CD14-positive monocyte (primary cell): ENCODE data around the gene CLIC1. TPM values are rescaled to one million over a fixed set of nuclear protein-coding genes. Genes with fewer than 3 reads are reported as not detected.
A peak's percentile ranks its signal among the peaks of the same experiment; 100 is the strongest.

Experiments
- DNase-seq, 3 donors: peaks; one replicate each; pipeline ENCODE4 v3.0.0-alpha.2; 2011 to 2022
- H2AFZ ChIP-seq: 2 replicates; pipeline ENCODE4 v1.6.0; 2012; ENCODE audit warnings: mild to moderate bottlenecking, low read depth, low read length, inconsistent platforms; ENCODE audit not compliant: insufficient read depth, poor library complexity, severe bottlenecking
- H3K27ac ChIP-seq, 2 donors: 1 replicate in 1 of 2; 2 replicates in 1 of 2; pipeline ENCODE4 v1.5.1; 2012 to 2013; ENCODE audit warnings: low read length in 2 of 2, control low read depth in 1 of 2, inconsistent platforms in 1 of 2, low read depth in 1 of 2, mild to moderate bottlenecking in 1 of 2
- H3K27me3 ChIP-seq, 2 donors: one replicate each; pipeline versions ENCODE4 v1.6.0 to v1.6.1; 2011 to 2013; ENCODE audit warnings: low read length in 2 of 2; ENCODE audit not compliant: control insufficient read depth in 2 of 2, insufficient read depth in 2 of 2
- H3K36me3 ChIP-seq, 2 donors: replicated peaks in 1 of 2; 1 replicate in 1 of 2; 2 replicates in 1 of 2; pipeline versions ENCODE4 v1.5.1 to v1.6.1; 2012 to 2013; ENCODE audit warnings: low read length in 2 of 2, control low read depth in 1 of 2, inconsistent platforms in 1 of 2, mild to moderate bottlenecking in 1 of 2; ENCODE audit not compliant: insufficient read depth in 2 of 2, control insufficient read depth in 1 of 2
- H3K4me1 ChIP-seq, 2 donors: 1 replicate in 1 of 2; 2 replicates in 1 of 2; pipeline versions ENCODE4 v1.5.1 to v1.6.1; 2012 to 2013; ENCODE audit warnings: low read length in 2 of 2, control low read depth in 1 of 2, inconsistent platforms in 1 of 2, mild to moderate bottlenecking in 1 of 2, moderate library complexity in 1 of 2; ENCODE audit not compliant: insufficient read depth in 2 of 2, control insufficient read depth in 1 of 2
- H3K4me2 ChIP-seq: replicated peaks from 2 replicates; pipeline ENCODE3; 2012; ENCODE audit warnings: low read length, moderate library complexity, mild to moderate bottlenecking; ENCODE audit not compliant: poor library complexity, severe bottlenecking; ENCODE audit errors: extremely low read depth
- H3K4me3 ChIP-seq, 3 experiments: fragments of 200-600 bp in 1 of 3; sonication (generic) in 1 of 3; replicated peaks in 1 of 3; 1 replicate in 2 of 3; 2 replicates in 1 of 3; pipeline ENCODE4 v1.5.1; 2011 to 2013; ENCODE audit warnings: low read length in 3 of 3, mild to moderate bottlenecking in 3 of 3, control low read depth in 2 of 3, low read depth in 2 of 3, inconsistent platforms in 1 of 3, moderate library complexity in 1 of 3
- H3K79me2 ChIP-seq: 2 replicates; pipeline ENCODE4 v1.6.0; 2012; ENCODE audit warnings: mild to moderate bottlenecking, control low read depth, inconsistent platforms, low read length, moderate library complexity; ENCODE audit not compliant: insufficient read depth
- H3K9ac ChIP-seq: 2 replicates; pipeline ENCODE4 v1.6.0; 2017; ENCODE audit warnings: low read length, mild to moderate bottlenecking; ENCODE audit not compliant: insufficient read depth, poor library complexity, severe bottlenecking
- H3K9me3 ChIP-seq, 2 donors: replicated peaks in 1 of 2; 1 replicate in 1 of 2; 2 replicates in 1 of 2; pipeline versions ENCODE4 v1.5.1 to v1.6.1; 2012 to 2013; ENCODE audit warnings: low read length in 2 of 2, control low read depth in 1 of 2; ENCODE audit not compliant: control insufficient read depth in 1 of 2, insufficient read depth in 1 of 2
- H4K20me1 ChIP-seq: 2 replicates; pipeline ENCODE4 v1.6.0; 2012; ENCODE audit warnings: mild to moderate bottlenecking, low read length, control low read depth, moderate library complexity; ENCODE audit not compliant: insufficient read depth
- H3K27ac Mint-ChIP-seq, 7 donors: one replicate each; pipeline ENCODE4 v1.8.0; 2020; ENCODE audit warnings: mild to moderate bottlenecking in 7 of 7, mixed read lengths in 7 of 7, moderate library complexity in 6 of 7, inconsistent platforms in 2 of 7
- H3K27me3 Mint-ChIP-seq, 3 donors: one replicate each; pipeline ENCODE4 v1.8.0; 2021 to 2022; ENCODE audit warnings: low read depth in 3 of 3, mild to moderate bottlenecking in 3 of 3, mixed read lengths in 3 of 3, moderate library complexity in 3 of 3, inconsistent platforms in 1 of 3
- H3K36me3 Mint-ChIP-seq, 2 donors: one replicate each; pipeline ENCODE4 v1.8.0; 2020; ENCODE audit warnings: mixed read lengths in 2 of 2, inconsistent platforms in 1 of 2, mild to moderate bottlenecking in 1 of 2
- H3K4me1 Mint-ChIP-seq: one replicate; pipeline ENCODE4 v1.8.0; 2020; ENCODE audit warnings: mild to moderate bottlenecking, mixed read lengths
- H3K4me3 Mint-ChIP-seq, 2 donors: one replicate each; pipeline ENCODE4 v1.8.0; 2020; ENCODE audit warnings: mild to moderate bottlenecking in 2 of 2, mixed read lengths in 2 of 2, moderate library complexity in 1 of 2
- H3K9me3 Mint-ChIP-seq, 7 donors: one replicate each; pipeline ENCODE4 v1.8.0; 2020 to 2022; ENCODE audit warnings: mixed read lengths in 7 of 7, mild to moderate bottlenecking in 6 of 7, moderate library complexity in 6 of 7, inconsistent platforms in 2 of 7
- WGBS: methylation state at CpG from one replicate; pipeline ENCODE4 v1.1.5; 2013; ENCODE audit warnings: missing lambda C conversion rate; ENCODE audit not compliant: insufficient coverage; 5-methylcytosine and 5-hydroxymethylcytosine counted together
- intact Hi-C, 2 donors: fragments of 100-400 bp; cut with micrococcal nuclease; formaldehyde crosslinking; loops; one replicate each; pipeline versions ENCODE4 v1.15.0 to v1.15.1; 2023
- polyA plus RNA-seq, 3 donors: library from polyadenylated mRNA; depleted of rRNA in 1 of 3; unstranded in 2 of 3; stranded (reverse) in 1 of 3; fragments of 300-500 nt in 2 of 3; fragments of >200 nt in 1 of 3; fragmentation: Illumina TruSeq in 2 of 3; gene quantifications; 1 replicate in 2 of 3; 2 replicates in 1 of 3; pipeline ENCODE4 v1.2.3, GENCODE V29; 2012 to 2021
- TF ChIP-seq, protein P1 (sequence below): fragments of 200-600 bp; IDR thresholded peaks from one replicate; pipeline ENCODE4 v1.8.0; 2022; ENCODE audit warnings: antibody characterized with exemption, mild to moderate bottlenecking

Gene CLIC1
- polyA plus RNA-seq, 3 donors, result 676 to 1,304 (median 1,196) TPM

DNA sequence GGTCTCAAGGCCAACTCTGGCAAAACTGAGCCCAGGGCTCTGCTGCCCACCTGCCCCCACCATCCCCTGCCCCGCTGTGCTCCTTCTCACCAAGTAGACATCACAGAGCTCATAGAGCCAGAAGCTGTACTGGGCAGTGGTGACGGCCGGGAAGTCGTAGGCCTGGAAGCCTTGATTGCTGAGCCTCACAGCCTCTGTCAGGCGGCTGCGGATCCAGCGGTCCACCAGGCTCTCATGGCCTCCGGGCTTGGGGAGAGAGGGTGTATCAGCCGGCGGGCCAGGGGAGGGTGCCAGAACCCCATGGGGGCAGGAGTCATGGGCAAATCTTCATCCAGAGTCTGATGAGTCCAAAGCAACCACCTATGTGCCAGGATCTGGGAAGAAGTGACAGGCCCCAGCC is 43.6 kb upstream of the CLIC1 start:
- Mint-ChIP-seq H3K36me3 (peaks cover 54 to 74% of the 10 kb centered on the region in 2 donors), H3K27ac (peak overlapping the region in 2 of 7 donors; percentile 7 to 20), H3K9me3 (no peaks in the 10 kb centered on the region), H3K4me1 (peaks cover 15% of the 10 kb centered on the region), H3K27me3 (peaks cover 2 to 3% (median 3%) of the 10 kb centered on the region in 3 donors), H3K4me3 (no peak overlapping the region)
- peaks cover 63 to 71% of the 10 kb centered on the region in 2 donors for H3K36me3 ChIP-seq
- TF ChIP-seq, protein P1, sequence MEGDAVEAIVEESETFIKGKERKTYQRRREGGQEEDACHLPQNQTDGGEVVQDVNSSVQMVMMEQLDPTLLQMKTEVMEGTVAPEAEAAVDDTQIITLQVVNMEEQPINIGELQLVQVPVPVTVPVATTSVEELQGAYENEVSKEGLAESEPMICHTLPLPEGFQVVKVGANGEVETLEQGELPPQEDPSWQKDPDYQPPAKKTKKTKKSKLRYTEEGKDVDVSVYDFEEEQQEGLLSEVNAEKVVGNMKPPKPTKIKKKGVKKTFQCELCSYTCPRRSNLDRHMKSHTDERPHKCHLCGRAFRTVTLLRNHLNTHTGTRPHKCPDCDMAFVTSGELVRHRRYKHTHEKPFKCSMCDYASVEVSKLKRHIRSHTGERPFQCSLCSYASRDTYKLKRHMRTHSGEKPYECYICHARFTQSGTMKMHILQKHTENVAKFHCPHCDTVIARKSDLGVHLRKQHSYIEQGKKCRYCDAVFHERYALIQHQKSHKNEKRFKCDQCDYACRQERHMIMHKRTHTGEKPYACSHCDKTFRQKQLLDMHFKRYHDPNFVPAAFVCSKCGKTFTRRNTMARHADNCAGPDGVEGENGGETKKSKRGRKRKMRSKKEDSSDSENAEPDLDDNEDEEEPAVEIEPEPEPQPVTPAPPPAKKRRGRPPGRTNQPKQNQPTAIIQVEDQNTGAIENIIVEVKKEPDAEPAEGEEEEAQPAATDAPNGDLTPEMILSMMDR, result no peak
- H4K20me1 ChIP-seq, result no peaks in the 10 kb centered on the region
- DNase-seq, result no peak
- no peak overlapping the region for H3K9ac ChIP-seq
- no peaks in the 10 kb centered on the region for H3K9me3 ChIP-seq
- no peaks in the 10 kb centered on the region for H3K27me3 ChIP-seq
- H3K27ac ChIP-seq, result peak overlapping the region in 1 of 2 donors; percentile 26
- H3K4me3 ChIP-seq, result no peak overlapping the region
- H3K4me2 ChIP-seq, result no peak overlapping the region
- H2AFZ ChIP-seq, result no peak overlapping the region
- WGBS, result 98% methylated on average over 9 of the region's 10 CpGs
- H3K4me1 ChIP-seq, result peaks cover 13 to 15% of the 10 kb centered on the region in 2 donors
- H3K79me2 ChIP-seq, result no peaks in the 10 kb centered on the region
- intact Hi-C loops, result no loop called here

DNA sequence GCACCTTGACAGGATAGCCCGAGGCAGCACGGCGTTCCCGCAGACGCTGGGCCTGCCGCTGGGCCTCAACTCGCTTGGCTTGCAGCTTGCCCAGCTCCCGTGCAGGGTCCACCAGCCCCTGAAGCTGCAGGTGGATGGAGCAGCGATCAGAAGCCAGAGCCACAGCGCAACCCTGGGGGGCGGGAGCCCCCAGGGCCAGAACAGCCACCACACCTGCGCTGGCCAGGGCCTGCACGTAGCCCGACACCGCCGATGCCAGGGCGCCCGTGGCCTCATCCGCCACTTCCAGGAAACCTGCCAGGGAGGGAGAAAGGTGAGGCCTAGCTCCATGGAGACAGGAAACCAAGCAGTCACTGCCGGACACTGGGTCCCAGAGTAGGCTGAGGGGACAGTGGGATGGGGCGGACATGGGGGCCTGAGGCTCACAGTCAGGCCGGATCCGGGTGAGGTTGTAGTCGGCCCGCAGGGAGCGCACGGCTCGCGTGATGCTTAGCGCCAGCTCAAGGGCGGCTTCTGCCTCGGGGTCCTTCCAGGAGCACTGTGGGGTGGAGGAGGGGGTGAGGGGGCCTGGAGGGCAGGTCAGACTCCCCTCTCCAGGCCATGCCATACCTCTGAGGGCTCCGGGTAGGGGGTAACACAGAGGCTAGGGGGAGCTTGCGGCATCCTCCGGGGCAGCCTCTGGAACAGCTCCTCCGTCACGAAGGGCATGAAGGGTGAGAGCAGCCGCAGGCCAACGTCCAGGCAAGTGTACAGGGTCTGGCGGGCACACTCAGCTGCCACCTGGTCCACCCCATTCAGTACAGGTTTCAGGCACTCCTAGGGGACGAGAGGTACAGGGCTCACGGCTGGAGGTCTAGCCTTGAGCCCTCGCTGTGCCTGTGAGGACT is 42.9 kb upstream of the CLIC1 start:
- H3K4me3 ChIP-seq, result no peak overlapping the region
- H3K27ac Mint-ChIP-seq, result peak overlapping the region in 1 of 7 donors; percentile 7
- no peak overlapping the region for H3K27ac ChIP-seq
- H3K4me1 ChIP-seq, result peaks cover 13 to 15% of the 10 kb centered on the region in 2 donors
- no peak for DNase-seq
- no peak overlapping the region for H3K4me2 ChIP-seq
- no peaks in the 10 kb centered on the region for H3K9me3 Mint-ChIP-seq
- H3K9me3 ChIP-seq, result no peaks in the 10 kb centered on the region
- peaks cover 2 to 3% (median 3%) of the 10 kb centered on the region in 3 donors for H3K27me3 Mint-ChIP-seq
- H2AFZ ChIP-seq, result no peak overlapping the region
- intact Hi-C loops, result no loop called here
- TF ChIP-seq, protein P1, result no peak
- H3K4me3 Mint-ChIP-seq, result no peak overlapping the region
- H3K9ac ChIP-seq, result no peak overlapping the region
- no peaks in the 10 kb centered on the region for H3K79me2 ChIP-seq
- H3K36me3 ChIP-seq, result peaks cover 56 to 64% of the 10 kb centered on the region in 2 donors
- peaks cover 47 to 67% of the 10 kb centered on the region in 2 donors for H3K36me3 Mint-ChIP-seq
- no peaks in the 10 kb centered on the region for H4K20me1 ChIP-seq
- no peaks in the 10 kb centered on the region for H3K27me3 ChIP-seq
- H3K4me1 Mint-ChIP-seq, result peaks cover 15% of the 10 kb centered on the region
- 96% methylated on average over 21 of the region's 43 CpGs for WGBS
